Loucy (cell line): ENCODE results near the gene ATP9A.

Source experiments
- CTCF ChIP-seq: fragments of 200-600 bp; sonication (generic); conservative IDR thresholded peaks from 2 replicates; pipeline ENCODE4 v1.5.1; 2014; ENCODE audit warnings: mild to moderate bottlenecking, antibody characterized with exemption, low read length
- EZH2phosphoT487 ChIP-seq: fragments of 200-600 bp; IDR thresholded peaks from 2 replicates; pipeline ENCODE4 v1.6.1; 2018; ENCODE audit warnings: antibody characterized with exemption, mild to moderate bottlenecking, moderate library complexity, borderline replicate concordance

GRCh38 chr20:51804754-51805153, 36.6 kb upstream of the ATP9A start:
- TF ChIP-seq CTCF = no peak
- TF ChIP-seq EZH2phosphoT487 = no peak
